HepG2 (cell line): ENCODE measurements around the gene PLK3. TPM values are rescaled to one million over a fixed set of nuclear protein-coding genes. Genes with fewer than 3 reads are reported as not detected.
A peak's percentile ranks its signal among the peaks of the same experiment; 100 is the strongest.

Source experiments
- DPF2 ChIP-seq: sonication (generic); formaldehyde crosslinking; IDR thresholded peaks from 2 replicates; pipeline ENCODE4 v1.4.0; 2020; ENCODE audit warnings: mild to moderate bottlenecking, low read depth, missing genetic modification reagents, borderline replicate concordance
- FOXA1 ChIP-seq, 2 experiments: fragments of 450-650 bp in 1 of 2; sonication (generic) in 1 of 2; formaldehyde crosslinking in 1 of 2; IDR thresholded peaks; 2 replicates each; pipeline versions ENCODE4 v1.4.0 to v1.6.1; 2016 to 2020; ENCODE audit warnings: missing genetic modification reagents in 1 of 2
- HNRNPL ChIP-seq: fragments of 200-400 bp; formaldehyde crosslinking; IDR thresholded peaks from 2 replicates; pipeline ENCODE4 v1.6.1; 2017; ENCODE audit warnings: mild to moderate bottlenecking, low read depth, low read length
- KLF9 ChIP-seq: IDR thresholded peaks from 2 replicates; pipeline ENCODE4 v1.6.1; 2016; ENCODE audit warnings: low read depth
- MXI1 ChIP-seq: IDR thresholded peaks from 3 replicates; pipeline ENCODE4 v1.6.1; 2012; ENCODE audit warnings: low read depth, low read length, inconsistent platforms, borderline replicate concordance
- POLR2G ChIP-seq: fragments of 200-400 bp; formaldehyde crosslinking; IDR thresholded peaks from 2 replicates; pipeline ENCODE4 v1.6.1; 2018; ENCODE audit warnings: mild to moderate bottlenecking, low read depth, low read length, moderate library complexity
- ZNF367 ChIP-seq: sonication (generic); formaldehyde crosslinking; IDR thresholded peaks from 2 replicates; pipeline ENCODE4 v1.4.0; 2020; ENCODE audit warnings: missing genetic modification reagents, borderline replicate concordance
- ZNF407 ChIP-seq: sonication (generic); formaldehyde crosslinking; IDR thresholded peaks from one replicate; pipeline ENCODE4 v1.5.1; 2020; ENCODE audit warnings: mild to moderate bottlenecking, missing genetic modification reagents; ENCODE audit errors: not compliant biosample characterization
- ZNF737 ChIP-seq: sonication (generic); formaldehyde crosslinking; IDR thresholded peaks from 2 replicates; pipeline ENCODE4 v1.5.0; 2020; ENCODE audit warnings: missing genetic modification reagents, mild to moderate bottlenecking, borderline replicate concordance
- polyA plus RNA-seq, 8 experiments: library from polyadenylated mRNA; depleted of rRNA in 3 of 8; stranded (reverse) in 7 of 8; unstranded in 1 of 8; fragments of >200 nt; fragmentation: Illumina TruSeq in 4 of 8; extraction: Trizol in 4 of 8; gene quantifications; 2 replicates each; pipeline versions ENCODE4 v1.2.1 to v1.2.3, GENCODE V29; 2011 to 2016; ENCODE audit warnings: low read depth in 4 of 8, missing spikeins in 1 of 8, mixed read lengths in 1 of 8; ENCODE audit not compliant: insufficient read depth in 1 of 8
- total RNA-seq, 5 experiments: library from RNA; depleted of rRNA; stranded (reverse); fragments of >200 nt; fragmentation: Illumina TruSeq; extraction: Trizol; gene quantifications; 2 replicates each; pipeline ENCODE4 v1.2.3, GENCODE V29; 2016; ENCODE audit warnings: low read depth in 1 of 5
- TF ChIP-seq, protein P1 (sequence below): sonication (generic); formaldehyde crosslinking; IDR thresholded peaks from 2 replicates; pipeline ENCODE4 v1.4.0; 2020; ENCODE audit warnings: low read depth, missing genetic modification reagents
- TF ChIP-seq, protein P2 (sequence below): sonication (generic); formaldehyde crosslinking; IDR thresholded peaks from 2 replicates; pipeline ENCODE4 v1.4.0; 2020; ENCODE audit warnings: missing genetic modification reagents, borderline replicate concordance

The PLK3 gene
- total and polyA plus RNA-seq, 2 of the 13 experiments (the other 11 are each of a cell fraction or from before 2014, with no cell fraction given): 9.8 to 16.9 TPM

- no peak for TF ChIP-seq KLF9 (CRISPR knock-in tag)
- no peak for TF ChIP-seq ZNF407 (CRISPR knock-in tag)
- TF ChIP-seq MXI1: peak; percentile 41; the same call in 1 of the 3 replicates
- TF ChIP-seq POLR2G: no peak; the same call in 1 of the 2 replicates
- no peak for TF ChIP-seq ZNF737
- TF ChIP-seq, protein P1, sequence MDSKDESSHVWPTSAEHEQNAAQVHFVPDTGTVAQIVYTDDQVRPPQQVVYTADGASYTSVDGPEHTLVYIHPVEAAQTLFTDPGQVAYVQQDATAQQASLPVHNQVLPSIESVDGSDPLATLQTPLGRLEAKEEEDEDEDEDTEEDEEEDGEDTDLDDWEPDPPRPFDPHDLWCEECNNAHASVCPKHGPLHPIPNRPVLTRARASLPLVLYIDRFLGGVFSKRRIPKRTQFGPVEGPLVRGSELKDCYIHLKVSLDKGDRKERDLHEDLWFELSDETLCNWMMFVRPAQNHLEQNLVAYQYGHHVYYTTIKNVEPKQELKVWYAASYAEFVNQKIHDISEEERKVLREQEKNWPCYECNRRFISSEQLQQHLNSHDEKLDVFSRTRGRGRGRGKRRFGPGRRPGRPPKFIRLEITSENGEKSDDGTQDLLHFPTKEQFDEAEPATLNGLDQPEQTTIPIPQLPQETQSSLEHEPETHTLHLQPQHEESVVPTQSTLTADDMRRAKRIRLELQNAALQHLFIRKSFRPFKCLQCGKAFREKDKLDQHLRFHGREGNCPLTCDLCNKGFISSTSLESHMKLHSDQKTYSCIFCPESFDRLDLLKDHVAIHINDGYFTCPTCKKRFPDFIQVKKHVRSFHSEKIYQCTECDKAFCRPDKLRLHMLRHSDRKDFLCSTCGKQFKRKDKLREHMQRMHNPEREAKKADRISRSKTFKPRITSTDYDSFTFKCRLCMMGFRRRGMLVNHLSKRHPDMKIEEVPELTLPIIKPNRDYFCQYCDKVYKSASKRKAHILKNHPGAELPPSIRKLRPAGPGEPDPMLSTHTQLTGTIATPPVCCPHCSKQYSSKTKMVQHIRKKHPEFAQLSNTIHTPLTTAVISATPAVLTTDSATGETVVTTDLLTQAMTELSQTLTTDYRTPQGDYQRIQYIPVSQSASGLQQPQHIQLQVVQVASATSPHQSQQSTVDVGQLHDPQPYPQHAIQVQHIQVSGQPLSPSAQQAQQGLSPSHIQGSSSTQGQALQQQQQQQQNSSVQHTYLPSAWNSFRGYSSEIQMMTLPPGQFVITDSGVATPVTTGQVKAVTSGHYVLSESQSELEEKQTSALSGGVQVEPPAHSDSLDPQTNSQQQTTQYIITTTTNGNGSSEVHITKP (CRISPR knock-in tag): 0 out of 2 replicates have a peak, but pooled peaks have one; percentile 39
- TF ChIP-seq, protein P2, sequence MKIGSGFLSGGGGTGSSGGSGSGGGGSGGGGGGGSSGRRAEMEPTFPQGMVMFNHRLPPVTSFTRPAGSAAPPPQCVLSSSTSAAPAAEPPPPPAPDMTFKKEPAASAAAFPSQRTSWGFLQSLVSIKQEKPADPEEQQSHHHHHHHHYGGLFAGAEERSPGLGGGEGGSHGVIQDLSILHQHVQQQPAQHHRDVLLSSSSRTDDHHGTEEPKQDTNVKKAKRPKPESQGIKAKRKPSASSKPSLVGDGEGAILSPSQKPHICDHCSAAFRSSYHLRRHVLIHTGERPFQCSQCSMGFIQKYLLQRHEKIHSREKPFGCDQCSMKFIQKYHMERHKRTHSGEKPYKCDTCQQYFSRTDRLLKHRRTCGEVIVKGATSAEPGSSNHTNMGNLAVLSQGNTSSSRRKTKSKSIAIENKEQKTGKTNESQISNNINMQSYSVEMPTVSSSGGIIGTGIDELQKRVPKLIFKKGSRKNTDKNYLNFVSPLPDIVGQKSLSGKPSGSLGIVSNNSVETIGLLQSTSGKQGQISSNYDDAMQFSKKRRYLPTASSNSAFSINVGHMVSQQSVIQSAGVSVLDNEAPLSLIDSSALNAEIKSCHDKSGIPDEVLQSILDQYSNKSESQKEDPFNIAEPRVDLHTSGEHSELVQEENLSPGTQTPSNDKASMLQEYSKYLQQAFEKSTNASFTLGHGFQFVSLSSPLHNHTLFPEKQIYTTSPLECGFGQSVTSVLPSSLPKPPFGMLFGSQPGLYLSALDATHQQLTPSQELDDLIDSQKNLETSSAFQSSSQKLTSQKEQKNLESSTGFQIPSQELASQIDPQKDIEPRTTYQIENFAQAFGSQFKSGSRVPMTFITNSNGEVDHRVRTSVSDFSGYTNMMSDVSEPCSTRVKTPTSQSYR (CRISPR knock-in tag): no peak
- no peak for TF ChIP-seq DPF2
- TF ChIP-seq FOXA1 (IDR thresholded peaks at IDR 0.05): no peak
- TF ChIP-seq FOXA1 (CRISPR knock-in tag; IDR thresholded peaks at IDR 0.05): 0 out of 2 replicates have a peak, but pooled peaks have one; percentile 12
- no peak for TF ChIP-seq ZNF367
- TF ChIP-seq HNRNPL: no peak
Measured at GRCh38 chr1:44786138-44786840, 13.9 kb upstream of the PLK3 start (continued).
